Kidney epithelial cell (primary cell): Measurements from ENCODE around the gene SLC25A21. TPM values are rescaled to one million over a fixed set of nuclear protein-coding genes. Genes with fewer than 3 reads are reported as not detected.

Experiments used
- DNase-seq: peaks from one replicate; pipeline ENCODE4 v3.0.0-alpha.2; 2010; ENCODE audit warnings: low read depth
- H3K27me3 ChIP-seq: 2 replicates; pipeline ENCODE4 v1.6.0; 2011; ENCODE audit warnings: low read length; ENCODE audit not compliant: control insufficient read depth, insufficient read depth
- H3K36me3 ChIP-seq: 2 replicates; pipeline ENCODE4 v1.5.1; 2011; ENCODE audit warnings: low read length; ENCODE audit not compliant: control insufficient read depth, insufficient read depth
- H3K4me3 ChIP-seq: 2 replicates; pipeline ENCODE4 v1.5.1; 2011; ENCODE audit warnings: low read depth, mild to moderate bottlenecking, control low read depth, low read length
- total RNA-seq: library from RNA; depleted of rRNA; stranded (reverse); fragments of >200 nt; gene quantifications from 2 replicates; pipeline ENCODE4 v1.2.3, GENCODE V29; 2015
- TF ChIP-seq, protein P1 (sequence below): IDR thresholded peaks from 2 replicates; pipeline ENCODE4 v1.5.1; 2011; ENCODE audit warnings: mild to moderate bottlenecking, moderate library complexity, low read length, control low read depth, inconsistent platforms; ENCODE audit not compliant: insufficient read depth, poor library complexity, severe bottlenecking

Gene SLC25A21
- total RNA-seq, 1 donor from 2014 or later, result 2.1 TPM

DNA sequence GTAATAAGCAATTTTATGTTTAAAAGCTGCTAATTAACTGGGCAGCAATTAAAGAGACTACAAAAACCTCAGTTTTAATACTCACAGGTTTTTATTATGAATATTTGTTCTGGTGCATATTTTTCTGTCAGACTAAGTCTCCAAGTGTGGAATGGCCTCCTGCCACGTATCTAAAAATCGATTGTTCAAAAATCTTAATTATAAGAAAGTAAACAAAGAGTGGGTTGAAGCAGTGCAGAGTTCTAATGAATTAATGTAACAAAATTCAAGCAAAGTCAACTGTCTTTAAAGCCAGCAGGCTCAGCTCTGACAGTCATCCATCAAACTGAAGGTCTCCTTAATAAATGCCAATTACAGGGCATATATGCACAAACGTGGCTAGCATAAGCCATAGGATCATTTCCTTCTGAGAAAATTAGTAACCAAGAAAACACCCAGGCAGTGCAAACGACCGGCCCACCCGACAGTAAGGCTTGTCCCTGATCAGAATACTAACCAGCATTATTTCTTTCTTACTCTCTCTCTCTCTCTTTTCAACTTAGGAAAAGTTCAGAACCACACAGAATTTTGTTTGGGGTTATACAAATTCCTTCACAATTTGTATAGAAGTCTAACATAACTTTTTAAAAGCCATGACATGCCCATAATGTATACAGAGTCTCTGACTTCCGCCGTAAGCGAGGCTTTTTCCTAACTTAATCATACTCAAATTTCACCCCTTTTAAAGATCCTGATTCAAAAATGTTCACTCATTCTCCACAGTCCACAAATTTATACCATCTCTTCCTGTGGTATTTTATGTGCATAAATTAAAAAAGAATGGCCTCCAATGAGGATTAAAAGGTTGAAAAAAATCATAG lies 83.8 kb downstream of the SLC25A21 start:
- TF ChIP-seq, protein P1, sequence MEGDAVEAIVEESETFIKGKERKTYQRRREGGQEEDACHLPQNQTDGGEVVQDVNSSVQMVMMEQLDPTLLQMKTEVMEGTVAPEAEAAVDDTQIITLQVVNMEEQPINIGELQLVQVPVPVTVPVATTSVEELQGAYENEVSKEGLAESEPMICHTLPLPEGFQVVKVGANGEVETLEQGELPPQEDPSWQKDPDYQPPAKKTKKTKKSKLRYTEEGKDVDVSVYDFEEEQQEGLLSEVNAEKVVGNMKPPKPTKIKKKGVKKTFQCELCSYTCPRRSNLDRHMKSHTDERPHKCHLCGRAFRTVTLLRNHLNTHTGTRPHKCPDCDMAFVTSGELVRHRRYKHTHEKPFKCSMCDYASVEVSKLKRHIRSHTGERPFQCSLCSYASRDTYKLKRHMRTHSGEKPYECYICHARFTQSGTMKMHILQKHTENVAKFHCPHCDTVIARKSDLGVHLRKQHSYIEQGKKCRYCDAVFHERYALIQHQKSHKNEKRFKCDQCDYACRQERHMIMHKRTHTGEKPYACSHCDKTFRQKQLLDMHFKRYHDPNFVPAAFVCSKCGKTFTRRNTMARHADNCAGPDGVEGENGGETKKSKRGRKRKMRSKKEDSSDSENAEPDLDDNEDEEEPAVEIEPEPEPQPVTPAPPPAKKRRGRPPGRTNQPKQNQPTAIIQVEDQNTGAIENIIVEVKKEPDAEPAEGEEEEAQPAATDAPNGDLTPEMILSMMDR, result no peak
- Histone ChIP-seq H3K27me3 (no peaks in the 10 kb centered on the region), H3K36me3 (no peaks in the 10 kb centered on the region), H3K4me3 (no peak overlapping the region)
- DNase-seq, result no peak

DNA sequence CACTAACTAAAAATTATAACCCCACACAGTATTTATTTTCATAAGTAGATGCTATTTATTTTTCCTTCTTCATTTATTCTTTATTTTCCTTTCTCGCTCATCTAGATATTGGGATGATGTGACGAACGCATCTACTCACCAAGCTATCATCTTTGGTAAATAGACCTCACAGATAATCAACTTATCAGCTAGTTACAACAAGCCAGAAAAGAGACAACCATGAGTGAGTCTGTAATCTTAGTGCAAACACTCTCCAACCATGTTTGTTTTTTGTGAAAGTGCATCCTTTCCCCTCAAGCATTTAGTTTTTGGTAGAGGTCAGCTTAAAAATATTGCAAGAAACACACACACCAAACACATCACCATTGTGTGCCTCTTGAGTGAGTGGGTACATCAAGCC lies 84.9 kb downstream of the SLC25A21 start:
- no peaks in the 10 kb centered on the region for H3K27me3 ChIP-seq
- H3K36me3 ChIP-seq, result no peaks in the 10 kb centered on the region
- no peak for DNase-seq
- TF ChIP-seq, protein P1, result no peak
- H3K4me3 ChIP-seq, result no peak overlapping the region

DNA sequence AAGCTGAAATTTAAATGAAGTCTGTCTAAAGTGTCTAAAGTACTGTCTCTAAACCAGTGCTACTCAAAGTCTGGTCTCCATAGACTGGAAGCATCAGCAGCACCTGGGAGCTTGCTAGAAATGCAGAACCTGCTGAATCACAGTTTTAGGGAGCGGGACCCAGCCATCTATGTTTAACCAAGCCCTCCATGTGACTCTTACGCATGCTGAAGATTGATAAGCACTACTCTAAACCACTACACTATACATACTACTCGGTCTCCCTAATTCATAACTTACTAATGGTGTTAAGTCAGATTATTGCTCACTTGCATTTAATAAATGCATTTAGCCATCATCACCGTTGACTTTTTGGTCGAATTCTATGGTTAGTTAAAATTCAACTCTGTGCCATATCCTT lies 88.8 kb downstream of the SLC25A21 start:
- Histone ChIP-seq H3K27me3 (no peaks in the 10 kb centered on the region), H3K36me3 (no peaks in the 10 kb centered on the region), H3K4me3 (no peak overlapping the region)
- TF ChIP-seq, protein P1, result no peak
- DNase-seq, result no peak

DNA sequence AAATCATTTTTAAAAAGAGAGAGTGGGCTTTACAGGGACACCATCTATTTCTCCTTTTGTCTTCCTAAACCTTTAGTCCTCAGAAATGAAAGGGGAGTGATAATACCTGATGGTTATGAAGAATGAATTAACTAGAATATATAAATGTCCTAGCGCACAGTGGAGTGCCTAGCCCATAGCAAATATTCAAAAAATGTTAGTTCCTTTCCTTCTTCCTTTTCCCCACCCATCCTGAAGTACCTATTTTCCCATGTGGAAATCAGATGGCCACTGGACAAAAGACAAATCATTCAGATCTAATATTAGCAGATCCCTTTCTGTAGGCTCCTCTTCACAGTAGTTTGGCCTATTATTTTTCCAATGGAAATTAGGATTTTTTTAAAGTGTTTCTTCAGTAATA lies 90.0 kb downstream of the SLC25A21 start:
- H3K36me3 ChIP-seq, result no peaks in the 10 kb centered on the region
- H3K27me3 ChIP-seq, result no peaks in the 10 kb centered on the region

DNA sequence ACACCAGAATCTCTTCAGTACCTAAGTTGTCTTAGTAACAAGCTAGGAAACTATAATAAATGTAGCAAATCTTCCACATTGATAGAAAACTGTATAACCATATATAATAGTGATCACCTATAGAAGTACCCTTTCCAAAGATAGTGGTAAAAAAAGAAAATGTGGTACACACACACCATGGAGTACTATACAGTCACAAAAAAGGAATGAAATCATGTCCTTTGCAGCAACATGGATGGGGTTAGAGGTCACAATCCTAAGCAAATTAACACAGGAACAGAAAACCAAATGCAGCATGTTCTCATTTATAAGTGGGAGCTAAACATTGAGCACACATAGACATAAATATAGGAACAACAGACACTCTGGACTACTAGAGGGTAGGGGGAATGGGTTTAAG lies 90.5 kb downstream of the SLC25A21 start:
- no peak for DNase-seq
- TF ChIP-seq, protein P1, result no peak
- no peak overlapping the region for H3K4me3 ChIP-seq
- H3K36me3 ChIP-seq, result no peaks in the 10 kb centered on the region
- H3K27me3 ChIP-seq, result no peaks in the 10 kb centered on the region

More for the DNA sequence above, 90.0 kb downstream of the SLC25A21 start:
- no peak overlapping the region for H3K4me3 ChIP-seq
- TF ChIP-seq, protein P1, result no peak
- DNase-seq, result no peak

DNA sequence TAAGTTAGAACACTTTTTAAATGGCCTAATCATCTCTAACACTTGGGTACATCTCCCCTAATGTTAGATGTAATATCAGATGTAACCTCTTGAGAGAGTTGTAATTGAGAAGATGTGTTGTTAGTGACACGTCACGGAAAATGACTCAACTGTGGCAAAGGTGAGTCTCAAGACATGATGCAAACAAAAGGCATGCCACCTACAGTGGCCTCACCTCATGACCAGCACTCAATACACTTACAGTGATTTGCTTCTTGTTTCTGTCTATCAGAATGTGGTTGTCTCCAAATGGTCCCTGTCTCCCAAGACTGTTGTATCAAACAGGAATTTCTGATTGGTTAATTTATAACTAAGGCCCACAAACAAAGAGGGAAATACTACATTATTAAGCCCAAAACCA lies 91.2 kb downstream of the SLC25A21 start:
- DNase-seq, result peak; percentile 69
- TF ChIP-seq, protein P1, result no peak
- no peaks in the 10 kb centered on the region for H3K27me3 ChIP-seq

More for the DNA sequence above, 91.2 kb downstream of the SLC25A21 start:
- no peaks in the 10 kb centered on the region for H3K36me3 ChIP-seq
- no peak overlapping the region for H3K4me3 ChIP-seq
